OCI-LY1 (cell line): ENCODE data around the gene HENMT1.

ENCODE experiments used
- H2AFZ ChIP-seq: fragments of 200-600 bp; sonication (generic), shearing (Covaris generic); 2 replicates; pipeline ENCODE4 v1.6.0; 2014; ENCODE audit warnings: antibody characterized with exemption, mild to moderate bottlenecking, low read length
- H3F3A ChIP-seq: fragments of 200-600 bp; sonication (generic), shearing (Covaris generic); 2 replicates; pipeline ENCODE4 v1.6.0; 2014; ENCODE audit warnings: mild to moderate bottlenecking, antibody characterized with exemption, low read length, moderate library complexity; ENCODE audit not compliant: insufficient read depth
- H3K27ac ChIP-seq: fragments of 200-600 bp; sonication (generic); 2 replicates; pipeline ENCODE4 v1.5.1; 2014; ENCODE audit warnings: low read length, mixed run types, mild to moderate bottlenecking, low read depth; ENCODE audit not compliant: poor library complexity, severe bottlenecking
- H3K27me3 ChIP-seq: fragments of 200-600 bp; sonication (generic); 2 replicates; pipeline ENCODE4 v1.6.0; 2014; ENCODE audit warnings: antibody characterized with exemption, mild to moderate bottlenecking, low read length, moderate library complexity; ENCODE audit not compliant: insufficient read depth
- H3K36me3 ChIP-seq: fragments of 200-600 bp; sonication (generic); 2 replicates; pipeline ENCODE4 v1.6.1; 2014; ENCODE audit warnings: mild to moderate bottlenecking, antibody characterized with exemption, low read length, moderate library complexity, mixed read lengths; ENCODE audit not compliant: insufficient read depth
- H3K4me1 ChIP-seq: fragments of 200-600 bp; sonication (generic); 2 replicates; pipeline ENCODE4 v1.5.1; 2014; ENCODE audit warnings: mild to moderate bottlenecking, low read length, moderate library complexity; ENCODE audit not compliant: insufficient read depth, severe bottlenecking
- H3K4me2 ChIP-seq: fragments of 200-600 bp; sonication (generic), shearing (Covaris generic); 2 replicates; pipeline ENCODE4 v1.6.1; 2014; ENCODE audit warnings: low read length
- H3K4me3 ChIP-seq: fragments of 200-600 bp; sonication (generic); 2 replicates; pipeline ENCODE4 v1.5.1; 2014; ENCODE audit warnings: low read length, low read depth, mild to moderate bottlenecking, mixed read lengths; ENCODE audit not compliant: poor library complexity, severe bottlenecking
- H3K79me2 ChIP-seq: fragments of 200-600 bp; shearing (Covaris generic); 2 replicates; pipeline ENCODE4 v1.6.1; 2016; ENCODE audit warnings: mixed run types, low read length, mixed read lengths; ENCODE audit not compliant: insufficient read depth
- H3K9ac ChIP-seq: fragments of 200-600 bp; sonication (generic), shearing (Covaris generic); 2 replicates; pipeline ENCODE4 v1.6.1; 2014; ENCODE audit warnings: mild to moderate bottlenecking, low read length, mixed read lengths
- H3K9me2 ChIP-seq: fragments of 200-600 bp; sonication (generic), shearing (Covaris generic); 2 replicates; pipeline ENCODE4 v1.6.1; 2014; ENCODE audit warnings: low read depth, mild to moderate bottlenecking, low read length, mixed read lengths
- H3K9me3 ChIP-seq: fragments of 200-600 bp; shearing (Covaris generic); 2 replicates; pipeline ENCODE4 v1.6.1; 2014; ENCODE audit warnings: low read length, mixed read lengths
- H4K20me1 ChIP-seq: fragments of 200-600 bp; sonication (generic), shearing (Covaris generic); 2 replicates; pipeline ENCODE4 v1.6.0; 2016; ENCODE audit warnings: mild to moderate bottlenecking, low read length; ENCODE audit not compliant: insufficient read depth
- EZH2 ChIP-seq: fragments of 200-600 bp; sonication (generic), shearing (Covaris generic); IDR thresholded peaks from 2 replicates; pipeline ENCODE4 v1.8.0; 2017; ENCODE audit warnings: borderline replicate concordance, mixed run types, mild to moderate bottlenecking, antibody characterized with exemption, low read length, moderate library complexity, mixed read lengths
- TF ChIP-seq, protein P1 (sequence below): fragments of 200-600 bp; sonication (generic), shearing (Covaris generic); IDR thresholded peaks from 2 replicates; pipeline ENCODE4 v1.5.1; 2017; ENCODE audit warnings: mild to moderate bottlenecking, antibody characterized with exemption, low read length, moderate library complexity, mixed read lengths

The HENMT1 gene

GRCh38 chr1:108601708-108602410 is 59.0 kb downstream of the HENMT1 start:
- TF ChIP-seq, protein P1, sequence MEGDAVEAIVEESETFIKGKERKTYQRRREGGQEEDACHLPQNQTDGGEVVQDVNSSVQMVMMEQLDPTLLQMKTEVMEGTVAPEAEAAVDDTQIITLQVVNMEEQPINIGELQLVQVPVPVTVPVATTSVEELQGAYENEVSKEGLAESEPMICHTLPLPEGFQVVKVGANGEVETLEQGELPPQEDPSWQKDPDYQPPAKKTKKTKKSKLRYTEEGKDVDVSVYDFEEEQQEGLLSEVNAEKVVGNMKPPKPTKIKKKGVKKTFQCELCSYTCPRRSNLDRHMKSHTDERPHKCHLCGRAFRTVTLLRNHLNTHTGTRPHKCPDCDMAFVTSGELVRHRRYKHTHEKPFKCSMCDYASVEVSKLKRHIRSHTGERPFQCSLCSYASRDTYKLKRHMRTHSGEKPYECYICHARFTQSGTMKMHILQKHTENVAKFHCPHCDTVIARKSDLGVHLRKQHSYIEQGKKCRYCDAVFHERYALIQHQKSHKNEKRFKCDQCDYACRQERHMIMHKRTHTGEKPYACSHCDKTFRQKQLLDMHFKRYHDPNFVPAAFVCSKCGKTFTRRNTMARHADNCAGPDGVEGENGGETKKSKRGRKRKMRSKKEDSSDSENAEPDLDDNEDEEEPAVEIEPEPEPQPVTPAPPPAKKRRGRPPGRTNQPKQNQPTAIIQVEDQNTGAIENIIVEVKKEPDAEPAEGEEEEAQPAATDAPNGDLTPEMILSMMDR: no peak
- TF ChIP-seq EZH2: no peak
- Histone ChIP-seq H3F3A (no peaks in the 10 kb centered on the region), H3K79me2 (no peaks in the 10 kb centered on the region), H3K4me3 (no peak overlapping the region), H3K9ac (no peak overlapping the region), H3K36me3 (no peaks in the 10 kb centered on the region), H3K27ac (no peak overlapping the region), H3K27me3 (no peaks in the 10 kb centered on the region), H3K9me3 (no peaks in the 10 kb centered on the region), H3K4me2 (no peak overlapping the region), H3K4me1 (no peaks in the 10 kb centered on the region), H2AFZ (no peak overlapping the region), H4K20me1 (no peaks in the 10 kb centered on the region), H3K9me2 (no peaks in the 10 kb centered on the region)

GRCh38 chr1:108600504-108600903 is 60.4 kb downstream of the HENMT1 start:
- H3K9me2 ChIP-seq: no peaks in the 10 kb centered on the region

GRCh38 chr1:108598340-108598739 is 62.6 kb downstream of the HENMT1 start:
- Histone ChIP-seq H2AFZ (no peak overlapping the region), H3K9me2 (no peaks in the 10 kb centered on the region)

More at GRCh38 chr1:108600504-108600903, 60.4 kb downstream of the HENMT1 start:
- no peak overlapping the region for H2AFZ ChIP-seq
- H3K4me1 ChIP-seq: no peaks in the 10 kb centered on the region
- H3K27ac ChIP-seq: no peak overlapping the region
- H3K79me2 ChIP-seq: no peaks in the 10 kb centered on the region
- H3K27me3 ChIP-seq: no peaks in the 10 kb centered on the region
- H3K36me3 ChIP-seq: no peaks in the 10 kb centered on the region
- no peaks in the 10 kb centered on the region for H3K9me3 ChIP-seq
- TF ChIP-seq EZH2: no peak
- TF ChIP-seq, protein P1: no peak
- no peaks in the 10 kb centered on the region for H3F3A ChIP-seq
- H4K20me1 ChIP-seq: no peaks in the 10 kb centered on the region
- H3K4me2 ChIP-seq: no peak overlapping the region
- no peak overlapping the region for H3K4me3 ChIP-seq
- H3K9ac ChIP-seq: no peak overlapping the region

More at GRCh38 chr1:108598340-108598739, 62.6 kb downstream of the HENMT1 start:
- H3K9ac ChIP-seq: no peak overlapping the region
- H3K27ac ChIP-seq: no peak overlapping the region
- H3K79me2 ChIP-seq: no peaks in the 10 kb centered on the region
- H3F3A ChIP-seq: no peaks in the 10 kb centered on the region
- H3K4me1 ChIP-seq: no peaks in the 10 kb centered on the region
- no peak overlapping the region for H3K4me2 ChIP-seq
- no peak overlapping the region for H3K4me3 ChIP-seq
- H3K9me3 ChIP-seq: no peaks in the 10 kb centered on the region
- no peak for TF ChIP-seq EZH2
- TF ChIP-seq, protein P1: no peak
- no peaks in the 10 kb centered on the region for H3K36me3 ChIP-seq
- H4K20me1 ChIP-seq: no peaks in the 10 kb centered on the region
- H3K27me3 ChIP-seq: no peaks in the 10 kb centered on the region
